ENCODE data around the gene CABCOCO1. TPM values are rescaled to one million over a fixed set of nuclear protein-coding genes. Genes with fewer than 3 reads are reported as not detected.

The CABCOCO1 gene
- total RNA-seq, 2 experiments from 2014 or later: not detected

- Mint-ChIP-seq H3K4me1 (ENCODE audit: low read depth) (no peaks in the 10 kb centered on the region), H3K4me3 (no peak overlapping the region), H3K27ac (no peak overlapping the region), H3K9me3 (no peaks in the 10 kb centered on the region), H3K27me3 (peaks cover 3% of the 10 kb centered on the region), H3K36me3 (ENCODE audit: low read depth) (no peaks in the 10 kb centered on the region)
- no peak for TF ChIP-seq CTCF (IDR thresholded peaks at IDR 0.05)
- POLR2A ChIA-PET: no interaction called here
- DNase-seq (no peak), ATAC-seq (no peak)
- intact Hi-C loops (cut with micrococcal nuclease): no loop called here
- CTCF ChIA-PET: no interaction called here
Measured at GRCh38 chr10:61618388-61618961, 44.3 kb upstream of the CABCOCO1 start.

- no peak for TF ChIP-seq CTCF (IDR thresholded peaks at IDR 0.05)
- Mint-ChIP-seq H3K36me3 (ENCODE audit: low read depth) (no peaks in the 10 kb centered on the region), H3K4me3 (no peak overlapping the region), H3K27ac (no peak overlapping the region), H3K4me1 (ENCODE audit: low read depth) (no peaks in the 10 kb centered on the region), H3K27me3 (peaks cover 3% of the 10 kb centered on the region), H3K9me3 (no peaks in the 10 kb centered on the region)
- intact Hi-C loops (cut with micrococcal nuclease): no loop called here
- ChIA-PET POLR2A (no interaction called here), CTCF (no interaction called here)
- ATAC-seq: no peak
- no peak for DNase-seq
Measured at GRCh38 chr10:61620506-61620905, 42.2 kb upstream of the CABCOCO1 start.

GRCh38 chr10:61621605-61622051, 41.1 kb upstream of the CABCOCO1 start:
- intact Hi-C loops (cut with micrococcal nuclease): no loop called here
- Mint-ChIP-seq H3K27me3 (peaks cover 3% of the 10 kb centered on the region), H3K9me3 (no peaks in the 10 kb centered on the region), H3K4me1 (ENCODE audit: low read depth) (no peaks in the 10 kb centered on the region), H3K27ac (no peak overlapping the region), H3K4me3 (no peak overlapping the region), H3K36me3 (ENCODE audit: low read depth) (no peaks in the 10 kb centered on the region)
- TF ChIP-seq CTCF (IDR thresholded peaks at IDR 0.05): no peak
- ATAC-seq (no peak), DNase-seq (no peak)
- ChIA-PET POLR2A (no interaction called here), CTCF (no interaction called here)

- intact Hi-C loops (cut with micrococcal nuclease): no loop called here
Measured at GRCh38 chr10:61623161-61623560, 39.6 kb upstream of the CABCOCO1 start.

GRCh38 chr10:61626209-61626608, 36.5 kb upstream of the CABCOCO1 start:
- Mint-ChIP-seq H3K27ac (no peak overlapping the region), H3K36me3 (ENCODE audit: low read depth) (no peaks in the 10 kb centered on the region), H3K4me1 (ENCODE audit: low read depth) (no peaks in the 10 kb centered on the region), H3K27me3 (peaks cover 3% of the 10 kb centered on the region), H3K4me3 (no peak overlapping the region), H3K9me3 (no peaks in the 10 kb centered on the region)
- DNase-seq (no peak), ATAC-seq (no peak)
- ChIA-PET CTCF (no interaction called here), POLR2A (no interaction called here)
- TF ChIP-seq CTCF (IDR thresholded peaks at IDR 0.05): no peak
- intact Hi-C loops (cut with micrococcal nuclease): no loop called here

More at GRCh38 chr10:61623161-61623560, 39.6 kb upstream of the CABCOCO1 start:
- Mint-ChIP-seq H3K4me1 (ENCODE audit: low read depth) (no peaks in the 10 kb centered on the region), H3K27me3 (peaks cover 3% of the 10 kb centered on the region), H3K27ac (no peak overlapping the region), H3K36me3 (ENCODE audit: low read depth) (no peaks in the 10 kb centered on the region), H3K9me3 (no peaks in the 10 kb centered on the region), H3K4me3 (no peak overlapping the region)
- ATAC-seq: no peak
- TF ChIP-seq CTCF (IDR thresholded peaks at IDR 0.05): no peak
- ChIA-PET CTCF (no interaction called here), POLR2A (no interaction called here)
- no peak for DNase-seq

Measured in activated CD8-positive, alpha-beta T cell treated with anti-CD3 and anti-CD28 coated beads for 36 hours (primary cell).